Stimulated activated CD8-positive, alpha-beta memory T cell treated with anti-CD3 and anti-CD28 coated beads, Interleukin-12 subunit alpha, Interleukin-12 subunit beta, amount 100 ng/mL, for 24 hours (primary cell): Measurements from ENCODE around the gene MAGI2.

Experiments
- DNase-seq: peaks from one replicate; pipeline ENCODE4 v3.0.0-alpha.2; 2020; ENCODE audit errors: extremely low read depth

Gene MAGI2

GRCh38 chr7:78939669-78940068 is 513.8 kb downstream of the MAGI2 start:
- no peak for DNase-seq

DNA sequence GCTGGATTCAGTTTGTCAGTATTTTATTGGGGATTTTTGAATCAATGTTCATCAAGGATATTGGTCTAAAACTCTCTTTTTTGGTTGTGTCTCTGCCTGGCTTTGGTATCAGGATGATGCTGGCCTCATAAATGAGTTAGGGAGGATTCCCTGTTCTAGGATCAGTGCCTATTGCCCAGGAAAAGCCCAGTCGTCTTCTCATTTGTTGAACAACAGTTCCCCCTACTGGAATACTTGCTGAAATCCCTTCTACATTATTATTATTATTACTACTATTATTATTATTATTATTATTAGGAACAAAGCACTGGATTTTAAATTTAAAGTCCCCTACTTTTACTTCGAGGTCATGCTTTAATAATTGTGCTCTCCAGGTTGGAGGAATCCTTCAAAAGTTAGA is 528.9 kb downstream of the MAGI2 start:
- DNase-seq, result no peak

GRCh38 chr7:78912781-78913180 is 540.7 kb downstream of the MAGI2 start:
- DNase-seq, result no peak

DNA sequence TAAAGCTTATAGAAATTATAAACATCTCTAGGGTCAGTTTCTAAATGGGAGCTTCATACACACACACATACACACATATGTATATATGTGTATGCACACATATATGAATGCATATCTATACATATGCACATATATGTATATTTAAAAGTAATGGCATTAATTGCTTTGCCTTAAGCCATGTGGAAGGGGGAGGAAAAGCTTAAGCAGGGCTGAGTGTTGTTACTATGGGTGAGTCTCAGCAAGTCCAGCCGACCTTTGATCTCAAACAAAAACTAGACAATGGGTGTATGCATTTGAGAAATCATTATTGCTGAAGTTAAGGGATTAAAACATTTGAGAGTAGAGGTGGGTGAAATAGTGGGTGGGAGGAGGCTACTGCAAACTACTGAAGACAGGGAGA is 546.7 kb downstream of the MAGI2 start:
- no peak for DNase-seq

- no peak for DNase-seq
Observed at GRCh38 chr7:78905436-78905835, 548.0 kb downstream of the MAGI2 start.

DNA sequence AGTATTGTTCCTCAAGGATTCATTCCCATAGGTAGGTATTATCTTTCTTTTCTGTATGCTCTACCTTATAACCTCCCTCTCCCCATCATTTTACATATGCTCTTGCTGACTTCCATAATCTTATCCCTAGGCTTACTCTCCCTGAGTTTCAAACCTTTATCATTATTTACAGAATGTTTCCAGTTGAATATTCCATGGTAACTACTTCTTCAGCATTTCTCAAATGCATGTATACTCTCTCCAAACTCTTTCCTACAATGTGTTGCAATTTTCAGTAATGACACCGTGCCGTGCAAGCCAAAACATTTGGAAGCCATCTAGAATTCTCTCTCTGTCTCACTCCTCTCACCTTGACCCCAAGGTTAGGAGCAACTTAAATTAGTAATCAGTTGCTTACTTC is 548.5 kb downstream of the MAGI2 start:
- DNase-seq, result no peak

DNA sequence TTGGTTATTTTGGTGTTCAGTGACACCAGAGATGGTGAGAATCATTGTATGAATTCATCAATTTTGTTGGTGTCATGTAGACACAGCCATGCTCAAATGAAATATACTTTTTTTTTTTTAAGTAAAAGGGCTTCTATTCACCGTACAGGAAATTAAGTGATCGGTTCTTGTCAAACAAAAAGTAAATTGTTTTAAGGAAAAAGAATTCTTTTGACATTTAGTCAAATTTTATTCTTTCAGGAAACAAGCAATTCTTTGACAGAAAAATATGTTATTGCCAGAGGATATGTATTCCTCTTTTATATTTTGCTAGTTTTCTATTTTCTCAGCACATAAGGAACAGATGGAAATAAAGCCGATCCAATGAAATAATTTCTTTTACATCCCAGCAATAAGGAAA is 551.9 kb downstream of the MAGI2 start:
- no peak for DNase-seq

DNA sequence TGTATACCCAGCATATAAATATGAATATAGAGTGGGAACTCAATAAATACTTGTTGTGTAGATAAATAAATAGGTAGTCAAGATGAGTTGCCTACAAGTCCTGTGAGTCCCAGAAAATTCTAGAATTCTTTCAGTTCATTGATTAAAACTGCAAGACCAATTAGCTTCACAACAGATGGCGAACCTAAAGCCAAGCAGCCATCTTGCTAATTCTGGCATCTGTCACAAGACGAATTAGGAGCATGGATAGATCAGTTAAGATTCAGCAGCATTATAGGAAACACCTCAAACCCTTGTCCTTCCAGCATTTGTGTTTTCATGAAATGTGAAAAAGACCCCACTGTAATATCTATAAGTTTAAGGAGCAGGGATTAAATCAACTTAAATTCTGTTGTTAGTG is 552.7 kb downstream of the MAGI2 start:
- DNase-seq, result no peak

DNA sequence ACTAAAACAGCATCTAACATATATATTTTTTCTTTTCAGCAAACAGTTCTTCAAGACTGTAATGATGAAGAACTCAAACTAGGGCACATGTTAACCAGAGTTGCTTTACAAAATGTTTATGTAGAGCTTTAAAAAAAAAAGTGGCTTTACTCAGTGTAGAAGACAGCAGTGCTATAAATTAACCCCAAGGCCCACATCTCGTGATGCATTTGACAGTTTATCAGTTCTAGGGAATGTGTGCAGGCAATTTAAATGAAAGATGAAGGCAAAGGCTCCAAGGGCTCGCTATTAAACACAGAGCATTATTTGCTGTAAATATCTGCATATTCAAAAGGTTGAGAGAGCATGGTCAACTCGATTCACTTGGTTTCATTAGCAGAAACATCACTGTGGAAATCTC is 558.1 kb downstream of the MAGI2 start:
- DNase-seq, result no peak

GRCh38 chr7:78879206-78879605 is 574.3 kb downstream of the MAGI2 start:
- no peak for DNase-seq

DNA sequence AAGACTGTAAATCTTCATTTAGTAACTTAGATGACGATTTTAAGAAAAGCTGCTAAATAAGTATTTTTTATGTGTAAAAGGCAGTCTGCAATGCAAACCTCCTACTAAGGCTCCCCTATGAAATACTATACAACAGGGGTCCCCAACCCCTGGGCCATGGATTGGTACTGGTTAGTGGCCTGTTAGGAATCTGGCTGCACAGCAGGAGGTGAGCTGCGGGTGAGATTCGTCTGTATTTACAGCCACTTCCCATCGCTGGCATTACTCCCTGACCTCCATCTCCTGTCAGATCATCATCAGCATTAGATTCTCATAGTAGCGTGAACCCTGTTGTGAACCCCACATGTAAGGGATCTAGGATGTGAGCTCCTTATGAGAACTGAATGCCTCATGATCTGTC is 580.4 kb downstream of the MAGI2 start:
- DNase-seq, result no peak

- DNase-seq, result no peak
Observed at GRCh38 chr7:78864339-78864738, 589.1 kb downstream of the MAGI2 start.

GRCh38 chr7:78863281-78863680 is 590.2 kb downstream of the MAGI2 start:
- DNase-seq, result no peak

DNA sequence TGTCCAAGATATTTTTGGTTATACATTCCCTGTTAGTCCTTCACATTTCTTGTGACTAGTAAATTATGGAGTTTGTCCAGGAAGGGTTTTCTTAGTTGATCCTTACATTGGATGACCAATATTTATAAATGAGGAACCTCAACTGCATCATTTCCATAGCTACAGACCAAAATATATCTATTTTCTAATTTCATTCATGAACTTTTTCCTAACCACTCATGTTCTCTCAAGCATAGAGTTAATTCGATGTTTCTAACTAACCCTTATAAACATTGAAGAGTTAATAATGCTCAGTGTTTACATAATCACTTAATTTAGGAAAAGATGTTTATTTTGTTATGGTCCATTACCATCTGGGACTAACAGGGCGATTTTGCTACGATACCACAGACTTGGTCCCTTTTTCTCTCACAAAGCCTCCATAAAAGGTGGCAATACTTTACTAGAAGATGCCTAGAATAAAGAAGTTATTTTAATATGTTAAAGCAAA is 591.0 kb downstream of the MAGI2 start:
- DNase-seq, result no peak

DNA sequence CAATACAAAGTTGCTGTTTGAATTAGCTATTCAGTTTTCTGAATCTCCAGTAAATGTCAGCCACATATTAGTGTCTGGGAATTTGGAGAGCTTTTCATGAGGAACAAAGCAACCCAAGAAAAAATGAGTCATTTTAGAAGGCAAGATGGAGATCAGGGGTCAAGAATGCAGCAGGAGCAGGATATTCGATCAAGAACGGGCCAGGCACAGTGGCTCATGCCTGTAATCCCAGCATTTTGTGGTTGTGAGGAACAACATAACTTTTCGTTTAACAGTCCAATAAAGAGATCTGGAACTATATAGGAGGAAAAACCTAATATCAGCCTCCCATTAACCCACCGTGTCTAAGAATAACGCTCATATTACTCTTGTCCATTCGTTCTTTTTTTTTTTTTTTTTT is 600.5 kb downstream of the MAGI2 start:
- DNase-seq, result no peak

DNA sequence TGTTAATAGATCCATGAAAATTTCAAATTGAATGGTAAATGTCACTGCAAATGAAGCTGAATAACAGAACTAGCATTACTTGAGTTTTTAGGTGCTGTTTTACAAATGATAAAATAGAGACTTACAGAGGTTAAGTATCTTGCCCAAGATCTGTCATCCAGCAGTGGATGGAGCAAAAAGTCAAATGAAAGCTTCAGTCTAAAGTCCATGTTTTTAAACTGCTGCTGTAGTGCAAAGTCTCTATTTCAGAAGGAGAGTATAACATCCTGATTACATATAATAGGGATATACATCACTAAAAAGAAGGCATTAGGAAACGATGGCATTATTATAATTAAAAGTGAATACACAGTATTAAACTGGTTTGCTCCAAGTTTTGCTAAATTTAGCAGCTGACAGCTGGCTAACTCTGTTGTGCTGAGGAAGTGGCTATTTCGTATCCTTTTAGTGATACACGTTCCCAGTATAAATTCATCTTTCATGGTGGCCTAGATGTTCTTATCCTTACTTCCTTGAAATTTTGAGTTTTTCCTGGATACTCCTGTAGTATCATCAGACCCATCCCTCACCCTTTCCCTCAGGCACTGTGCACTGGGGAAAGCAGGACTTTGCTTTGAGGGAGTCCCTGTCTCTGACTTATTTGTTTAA is 603.2 kb downstream of the MAGI2 start:
- no peak for DNase-seq

GRCh38 chr7:78845155-78845554 is 608.3 kb downstream of the MAGI2 start:
- no peak for DNase-seq

GRCh38 chr7:78842068-78842467 is 611.4 kb downstream of the MAGI2 start:
- no peak for DNase-seq

GRCh38 chr7:78835897-78836296 is 617.6 kb downstream of the MAGI2 start:
- no peak for DNase-seq

GRCh38 chr7:78828317-78828716 is 625.1 kb downstream of the MAGI2 start:
- no peak for DNase-seq

DNA sequence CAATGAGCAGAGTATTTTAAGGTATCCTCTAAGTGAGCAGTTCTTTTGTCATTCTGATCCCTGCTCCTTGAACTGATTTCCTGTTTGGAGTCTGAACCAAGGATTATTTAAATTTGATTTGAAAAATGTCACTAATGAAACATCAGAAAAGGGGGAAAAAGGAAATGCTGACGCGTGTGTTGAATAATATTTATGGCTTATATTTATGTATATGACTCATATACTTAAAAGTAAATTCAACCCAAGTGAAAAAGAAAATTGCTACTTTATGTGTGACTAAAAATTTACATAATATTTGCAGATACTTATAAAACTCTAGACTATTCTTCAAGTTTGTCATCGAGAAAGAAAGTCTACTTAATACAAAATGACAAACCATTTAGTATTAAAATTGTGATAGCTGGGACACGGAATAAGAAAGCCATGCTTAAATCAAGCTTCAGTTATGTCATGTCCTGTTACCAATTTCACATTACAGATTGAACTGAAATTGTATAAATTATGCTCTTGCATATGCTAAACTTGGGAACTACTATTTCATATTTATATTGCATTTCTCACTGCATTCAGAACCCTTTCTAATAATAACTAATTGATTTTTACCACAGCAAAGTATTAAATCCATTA is 649.9 kb downstream of the MAGI2 start:
- DNase-seq, result no peak

GRCh38 chr7:78794101-78794500 is 659.4 kb downstream of the MAGI2 start:
- DNase-seq, result no peak

DNA sequence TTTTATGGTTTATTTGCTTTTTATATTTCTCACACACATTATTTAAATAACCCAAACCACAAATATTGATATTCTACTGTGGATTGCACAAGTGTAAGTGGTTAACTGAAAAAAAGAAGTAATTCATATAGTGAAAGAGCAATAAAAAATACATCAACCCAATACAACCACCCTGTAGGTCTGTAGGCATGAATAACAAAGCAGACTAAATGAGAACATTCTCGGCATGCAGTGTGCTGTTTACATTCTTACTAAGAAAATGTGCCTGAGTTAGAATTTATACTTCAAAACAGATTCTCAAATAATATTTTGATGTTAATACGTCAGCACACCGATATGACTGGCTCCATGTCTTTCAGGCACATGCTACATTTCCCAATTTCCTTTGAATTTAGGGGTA is 660.8 kb downstream of the MAGI2 start:
- DNase-seq, result no peak

- no peak for DNase-seq
Observed at GRCh38 chr7:78792006-78792405, 661.5 kb downstream of the MAGI2 start.
